GM19023 (cell line): Measurements from ENCODE around the gene TOMM70.
"Not testable (repeated sequence)": the region's sequence is repeated elsewhere in the genome, so short reads cannot be mapped to it uniquely, and the experiment has no call there.

Source experiments
- ATAC-seq: cut with Tn5 transposase; IDR thresholded peaks from one replicate; pipeline ENCODE4 v1.9.1; 2021; ENCODE audit warnings: mild to moderate bottlenecking, moderate library complexity; ENCODE audit not compliant: unreplicated experiment

The TOMM70 gene

GRCh38 chr3:100329800-100330489 is 70.9 kb downstream of the TOMM70 start:
- ATAC-seq, result no peak

- ATAC-seq, result not testable (repeated sequence)
Measured at GRCh38 chr3:100327377-100327776, 73.5 kb downstream of the TOMM70 start.

DNA sequence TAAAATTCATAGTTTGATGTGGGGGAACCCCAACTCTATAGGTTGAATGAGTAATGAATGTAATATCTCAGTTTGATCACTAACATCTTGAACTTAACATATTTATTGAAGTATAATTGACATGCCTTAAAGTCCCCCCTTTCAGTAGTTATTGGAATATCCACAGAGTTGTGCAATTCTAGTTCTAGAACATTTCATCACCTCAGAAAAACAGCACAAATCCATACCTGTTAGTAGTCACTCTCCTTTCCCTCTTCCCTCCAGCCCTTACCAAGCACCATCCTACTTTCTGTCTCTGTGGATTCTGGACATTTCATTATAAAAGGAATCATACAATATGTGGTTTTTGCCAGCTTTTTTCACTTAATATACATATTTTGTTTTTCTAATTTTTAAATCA is 75.1 kb downstream of the TOMM70 start:
- ATAC-seq, result no peak

DNA sequence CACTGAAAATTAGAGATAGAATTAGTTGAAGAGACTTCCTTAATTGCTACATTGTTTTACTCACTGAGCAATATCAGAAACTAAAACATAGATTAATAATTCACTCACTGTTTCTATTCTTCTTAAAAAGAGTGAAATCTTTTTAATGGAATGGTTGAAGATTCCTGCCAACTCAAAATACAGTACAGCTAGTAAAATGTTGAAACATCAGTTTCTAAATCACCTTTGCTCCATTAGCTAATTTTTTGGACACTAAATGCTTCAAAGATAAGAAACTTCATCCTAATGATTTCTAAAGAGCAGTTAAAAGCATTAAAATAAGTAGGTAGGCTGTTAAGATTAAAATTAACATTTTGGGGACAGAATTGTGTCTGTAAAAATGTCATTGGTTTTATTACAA is 76.8 kb downstream of the TOMM70 start:
- ATAC-seq, result no peak

DNA sequence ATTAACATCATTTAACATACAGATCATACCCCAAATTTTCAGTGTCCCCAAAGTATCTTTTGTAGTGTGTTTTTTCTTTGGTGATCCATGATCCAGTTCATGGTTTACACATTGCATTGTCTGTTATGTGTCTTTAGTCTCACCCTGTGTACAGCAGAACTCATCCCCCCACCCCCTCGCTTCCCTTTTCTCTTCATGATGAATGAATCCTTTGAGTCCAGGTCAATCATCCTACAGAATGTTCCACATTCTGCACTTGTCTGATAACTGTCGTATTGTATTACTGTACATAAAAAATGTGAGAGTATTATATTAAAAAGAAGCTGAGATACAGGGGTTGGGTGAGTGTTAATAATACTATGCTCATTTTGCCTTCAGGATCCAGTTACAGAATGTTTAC is 80.9 kb downstream of the TOMM70 start:
- ATAC-seq, result no peak

DNA sequence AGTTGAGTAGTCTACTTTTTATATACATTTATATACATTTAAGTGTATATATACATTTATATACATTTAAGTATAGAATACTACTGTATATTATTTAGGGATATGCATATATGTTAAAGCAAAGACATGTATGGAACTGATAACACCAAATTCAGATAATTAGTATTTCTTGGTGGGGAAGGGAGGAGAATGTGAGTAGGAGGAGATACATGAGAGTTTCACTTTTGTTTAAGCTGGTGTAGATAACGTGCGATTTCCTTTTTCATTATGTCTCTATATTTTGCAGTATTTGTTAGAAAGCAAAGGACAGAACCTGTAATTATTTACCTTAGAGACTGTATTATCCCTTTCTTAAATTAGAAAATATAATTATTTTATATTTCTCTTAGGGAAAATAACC is 83.0 kb downstream of the TOMM70 start:
- no peak for ATAC-seq

DNA sequence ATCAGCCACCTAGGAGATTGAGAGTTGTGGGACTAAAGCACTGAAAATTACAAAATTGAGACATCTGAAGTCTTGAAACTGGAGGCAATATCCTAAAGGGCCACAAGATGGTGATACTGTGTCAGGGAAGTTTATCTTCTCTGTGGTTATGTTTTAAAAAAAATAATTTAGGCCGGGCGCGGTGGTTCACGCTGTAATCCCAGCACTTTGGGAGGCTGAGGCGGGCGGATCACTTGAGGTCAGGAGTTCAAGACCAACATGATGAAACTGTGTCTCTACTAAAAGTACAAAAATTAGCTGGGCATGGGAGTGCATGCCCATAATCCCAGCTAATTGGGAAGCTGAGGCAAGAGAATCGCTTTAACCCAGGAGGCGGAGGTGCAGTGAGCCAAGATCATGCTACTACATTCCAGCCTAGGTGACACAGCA is 84.2 kb downstream of the TOMM70 start:
- peak; percentile 64 for ATAC-seq
